ENCODE measurements around the gene REXO5.

GRCh38 chr16:20829536-20829935 is 23.2 kb downstream of the REXO5 start:
- TF ChIP-seq POLR2A (IDR thresholded peaks at IDR 0.05) (no peak), EP300 (IDR thresholded peaks at IDR 0.05) (no peak)
- TF ChIP-seq, protein P1, sequence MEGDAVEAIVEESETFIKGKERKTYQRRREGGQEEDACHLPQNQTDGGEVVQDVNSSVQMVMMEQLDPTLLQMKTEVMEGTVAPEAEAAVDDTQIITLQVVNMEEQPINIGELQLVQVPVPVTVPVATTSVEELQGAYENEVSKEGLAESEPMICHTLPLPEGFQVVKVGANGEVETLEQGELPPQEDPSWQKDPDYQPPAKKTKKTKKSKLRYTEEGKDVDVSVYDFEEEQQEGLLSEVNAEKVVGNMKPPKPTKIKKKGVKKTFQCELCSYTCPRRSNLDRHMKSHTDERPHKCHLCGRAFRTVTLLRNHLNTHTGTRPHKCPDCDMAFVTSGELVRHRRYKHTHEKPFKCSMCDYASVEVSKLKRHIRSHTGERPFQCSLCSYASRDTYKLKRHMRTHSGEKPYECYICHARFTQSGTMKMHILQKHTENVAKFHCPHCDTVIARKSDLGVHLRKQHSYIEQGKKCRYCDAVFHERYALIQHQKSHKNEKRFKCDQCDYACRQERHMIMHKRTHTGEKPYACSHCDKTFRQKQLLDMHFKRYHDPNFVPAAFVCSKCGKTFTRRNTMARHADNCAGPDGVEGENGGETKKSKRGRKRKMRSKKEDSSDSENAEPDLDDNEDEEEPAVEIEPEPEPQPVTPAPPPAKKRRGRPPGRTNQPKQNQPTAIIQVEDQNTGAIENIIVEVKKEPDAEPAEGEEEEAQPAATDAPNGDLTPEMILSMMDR (IDR thresholded peaks at IDR 0.05): no peak

All from ovary (tissue), 3 donors.